RKO (cell line): ENCODE data around the gene BRCA1.
"Not testable (repeated sequence)": the region's sequence is repeated elsewhere in the genome, so short reads cannot be mapped to it uniquely, and the experiment has no call there.

Source experiments
- DNase-seq: peaks from one replicate; pipeline ENCODE4 v3.0.0-alpha.2; 2016; ENCODE audit warnings: low spot score

BRCA1 gene

GRCh38 chr17:43125133-43125966 lies at the start of gene BRCA1:
BRCA1 (minus strand) TSS chr17:43125364; CDS start chr17:43124096, 1,268 bp downstream.
- peak; percentile 100 for DNase-seq

GRCh38 chr17:43171586-43172487 lies 46.7 kb upstream of the BRCA1 start:
- peak; percentile 94 for DNase-seq

GRCh38 chr17:43170766-43171585 lies 45.8 kb upstream of the BRCA1 start, which contains the start of gene NBR1:
NBR1 (plus strand) TSS chr17:43171214; CDS start chr17:43175800, 4,586 bp downstream.
- DNase-seq: peak; percentile 98

GRCh38 chr17:43170140-43170765 lies 45.1 kb upstream of the BRCA1 start:
- DNase-seq: peak; percentile 99

GRCh38 chr17:43169561-43170139 lies 44.5 kb upstream of the BRCA1 start:
- peak; percentile 72 for DNase-seq

- not testable (repeated sequence) for DNase-seq
These were observed 40.8 kb upstream of the BRCA1 start for GRCh38 chr17:43165971-43166370.

- DNase-seq: not testable (repeated sequence)
These were observed 34.8 kb upstream of the BRCA1 start for GRCh38 chr17:43159957-43160356.

- not testable (repeated sequence) for DNase-seq
These were observed 34.1 kb upstream of the BRCA1 start for GRCh38 chr17:43159232-43159631.

- no peak for DNase-seq
These were observed 30.5 kb upstream of the BRCA1 start for GRCh38 chr17:43155666-43156065.

GRCh38 chr17:43153197-43153835 lies 28.2 kb upstream of the BRCA1 start:
- not testable (repeated sequence) for DNase-seq

GRCh38 chr17:43151880-43152456 lies 26.8 kb upstream of the BRCA1 start:
- no peak for DNase-seq

- no peak for DNase-seq
These were observed 21.5 kb upstream of the BRCA1 start for GRCh38 chr17:43146649-43147048.

GRCh38 chr17:43143201-43143600 lies 18.0 kb upstream of the BRCA1 start:
- DNase-seq: no peak

GRCh38 chr17:43142153-43142552 lies 17.0 kb upstream of the BRCA1 start:
- no peak for DNase-seq

- no peak for DNase-seq
These were observed 15.5 kb upstream of the BRCA1 start for GRCh38 chr17:43140396-43141332.

GRCh38 chr17:43138531-43138930 lies 13.4 kb upstream of the BRCA1 start:
- not testable (repeated sequence) for DNase-seq

GRCh38 chr17:43136574-43136973 lies 11.4 kb upstream of the BRCA1 start:
- not testable (repeated sequence) for DNase-seq

- DNase-seq: no peak
These were observed 10.3 kb upstream of the BRCA1 start for GRCh38 chr17:43135454-43135819.
